Muscle layer of duodenum (tissue), 2 donors: Measurements from ENCODE around the gene EXOC6B.
"Not testable (repeated sequence)": the region's sequence is repeated elsewhere in the genome, so short reads cannot be mapped to it uniquely, and the experiment has no call there.

ENCODE experiments used
- H3K27ac ChIP-seq: one replicate; pipeline ENCODE4 v1.7.0; 2013; ENCODE audit warnings: mild to moderate bottlenecking, low read length
- H3K27me3 ChIP-seq: one replicate; pipeline ENCODE4 v1.7.0; 2013; ENCODE audit warnings: low read depth, mild to moderate bottlenecking, control low read depth, low read length
- H3K36me3 ChIP-seq, 2 donors: one replicate each; pipeline ENCODE4 v1.7.0; 2013; ENCODE audit warnings: low read length in 2 of 2, control low read depth in 1 of 2, mild to moderate bottlenecking in 1 of 2; ENCODE audit not compliant: insufficient read depth in 2 of 2, control insufficient read depth in 1 of 2
- H3K4me1 ChIP-seq, 2 donors: one replicate each; pipeline ENCODE4 v1.7.0; 2013; ENCODE audit warnings: low read length in 2 of 2, mild to moderate bottlenecking in 2 of 2, control low read depth in 1 of 2, moderate library complexity in 1 of 2; ENCODE audit not compliant: insufficient read depth in 2 of 2, control insufficient read depth in 1 of 2
- H3K4me3 ChIP-seq, 2 donors: one replicate each; pipeline ENCODE4 v1.7.0; 2013; ENCODE audit warnings: low read length in 2 of 2, low read depth in 1 of 2, mild to moderate bottlenecking in 1 of 2
- H3K9me3 ChIP-seq, 2 donors: one replicate each; pipeline ENCODE4 v1.7.0; 2013; ENCODE audit warnings: low read length in 2 of 2, control low read depth in 1 of 2, mild to moderate bottlenecking in 1 of 2; ENCODE audit not compliant: control insufficient read depth in 1 of 2
- donor health status: healthy.

EXOC6B gene

DNA sequence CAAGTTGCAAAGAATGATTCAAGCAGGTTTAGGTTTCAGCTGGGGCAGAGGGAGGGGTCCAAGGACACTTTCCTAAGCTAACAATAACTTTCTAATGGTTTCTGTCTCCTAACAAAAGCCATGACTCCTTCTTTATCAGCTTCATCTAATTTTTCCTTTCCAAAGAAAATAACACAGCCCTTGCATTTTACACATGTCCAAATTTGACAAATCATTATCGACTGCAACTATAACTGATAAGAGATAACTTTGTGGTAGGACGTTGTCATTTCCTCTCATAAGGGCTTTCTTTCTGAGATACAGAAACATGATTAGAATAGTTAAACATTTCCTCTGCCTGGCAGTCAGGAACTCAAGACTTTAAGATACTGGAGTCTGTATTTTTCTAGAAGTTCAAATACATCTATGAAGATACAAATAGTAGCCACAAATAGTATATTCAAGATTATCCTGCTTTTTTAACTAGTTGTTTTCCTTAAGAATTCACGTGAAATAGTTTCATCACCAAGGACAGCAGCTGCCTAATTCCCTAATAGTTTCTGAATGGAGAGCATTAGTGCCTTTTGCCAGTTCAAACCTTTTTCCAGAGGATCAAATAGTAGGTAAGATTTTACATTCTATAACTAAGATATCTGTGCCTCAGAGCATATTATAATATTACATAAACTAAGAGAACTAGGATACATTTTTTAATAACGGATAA lies 263.2 kb downstream of the EXOC6B start:
- H3K36me3 ChIP-seq = no peaks in the 10 kb centered on the region
- peaks cover 0 to 13% of the 10 kb centered on the region in 2 donors for H3K4me1 ChIP-seq
- no peak overlapping the region for H3K27ac ChIP-seq

DNA sequence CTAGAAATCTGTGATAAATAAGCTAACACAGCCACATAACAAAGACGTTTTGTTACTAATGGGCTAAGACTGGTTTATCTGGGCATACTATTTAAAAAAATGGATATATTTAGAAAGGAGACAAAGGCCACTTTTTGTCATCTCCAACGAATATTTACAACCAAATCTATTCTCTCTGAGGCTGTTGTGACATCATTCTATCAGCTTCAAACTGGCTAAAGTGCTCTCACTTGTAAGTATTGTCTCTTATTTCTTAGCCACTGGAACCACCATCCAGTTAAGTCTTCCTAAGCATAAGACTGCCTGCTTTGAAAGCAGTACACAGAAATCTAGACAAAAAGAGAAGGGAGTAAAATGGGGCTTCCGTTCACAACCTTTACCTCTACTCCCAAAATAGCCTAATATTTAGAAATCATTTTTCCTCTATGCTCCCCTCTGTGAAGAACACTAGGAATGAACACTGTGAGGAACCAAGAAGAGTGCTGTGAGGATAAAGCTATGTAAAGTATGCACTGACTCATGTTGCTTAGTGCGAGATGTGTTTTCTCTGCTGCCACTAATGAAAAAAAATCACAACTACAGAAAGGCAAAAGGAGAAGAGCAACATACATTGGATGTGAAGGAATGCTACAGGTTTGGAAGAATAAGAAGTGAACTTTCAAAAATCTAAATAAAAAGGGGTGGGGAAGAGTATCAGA lies 264.1 kb downstream of the EXOC6B start:
- Histone ChIP-seq H3K27ac (no peak overlapping the region), H3K27me3 (no peaks in the 10 kb centered on the region), H3K36me3 (no peaks in the 10 kb centered on the region), H3K4me3 (no peak overlapping the region), H3K9me3 (no peaks in the 10 kb centered on the region), H3K4me1 (peaks cover 0 to 13% of the 10 kb centered on the region in 2 donors)

More for the DNA sequence above, 263.2 kb downstream of the EXOC6B start:
- H3K27me3 ChIP-seq = no peaks in the 10 kb centered on the region
- H3K4me3 ChIP-seq = no peak overlapping the region
- H3K9me3 ChIP-seq = no peaks in the 10 kb centered on the region

DNA sequence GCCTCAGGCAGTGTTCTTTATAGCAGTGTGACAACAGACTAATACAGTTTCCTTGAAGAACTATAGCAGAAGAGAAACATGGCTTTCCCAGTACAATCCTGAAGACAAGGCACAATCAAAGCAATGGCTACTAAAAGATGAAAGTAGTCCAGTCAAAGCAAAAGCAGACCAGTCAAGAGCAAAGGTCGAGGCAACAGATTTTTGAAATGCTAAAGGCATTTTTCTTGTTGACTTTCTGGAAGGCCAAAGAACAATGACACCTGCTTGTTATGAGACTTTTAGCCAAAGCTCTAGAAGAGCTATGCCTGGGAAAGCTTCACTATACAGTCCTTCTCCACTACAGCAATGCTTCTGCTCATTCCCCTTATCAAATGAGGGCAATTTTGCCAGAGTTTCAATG lies 269.9 kb downstream of the EXOC6B start:
- peaks cover 0 to 4% of the 10 kb centered on the region in 2 donors for H3K36me3 ChIP-seq
- H3K4me3 ChIP-seq = no peak overlapping the region
- H3K4me1 ChIP-seq = no peaks in the 10 kb centered on the region
- no peak overlapping the region for H3K27ac ChIP-seq
- peaks cover 0 to 6% of the 10 kb centered on the region in 2 donors for H3K9me3 ChIP-seq
- H3K27me3 ChIP-seq = no peaks in the 10 kb centered on the region

DNA sequence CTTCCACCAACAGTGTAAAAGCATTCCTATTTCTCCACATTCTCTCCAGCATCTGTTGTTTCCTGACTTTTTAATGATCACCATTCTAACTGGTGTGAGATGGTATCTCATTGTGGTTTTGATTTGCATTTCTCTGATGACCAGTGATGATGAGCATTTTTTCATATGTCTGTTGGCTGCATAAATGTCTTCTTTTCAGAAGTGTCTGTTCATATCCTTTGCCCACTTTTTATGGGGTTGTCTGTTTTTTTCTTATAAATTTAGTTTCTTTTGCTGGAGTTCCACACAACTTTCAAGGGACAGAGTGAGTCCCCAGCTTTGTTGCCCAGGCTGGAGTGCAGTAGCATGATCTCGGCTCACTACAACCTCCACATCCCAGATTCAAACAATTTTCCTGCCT lies 270.5 kb downstream of the EXOC6B start:
- not testable (repeated sequence) for H3K9me3 ChIP-seq, H3K4me1 ChIP-seq, H3K36me3 ChIP-seq, H3K27me3 ChIP-seq, H3K4me3 ChIP-seq, H3K27ac ChIP-seq

- not testable (repeated sequence) for H3K9me3 ChIP-seq, H3K4me1 ChIP-seq, H3K36me3 ChIP-seq, H3K27me3 ChIP-seq, H3K4me3 ChIP-seq, H3K27ac ChIP-seq
These were observed 270.9 kb downstream of the EXOC6B start for GRCh38 chr2:72554910-72555309.

DNA sequence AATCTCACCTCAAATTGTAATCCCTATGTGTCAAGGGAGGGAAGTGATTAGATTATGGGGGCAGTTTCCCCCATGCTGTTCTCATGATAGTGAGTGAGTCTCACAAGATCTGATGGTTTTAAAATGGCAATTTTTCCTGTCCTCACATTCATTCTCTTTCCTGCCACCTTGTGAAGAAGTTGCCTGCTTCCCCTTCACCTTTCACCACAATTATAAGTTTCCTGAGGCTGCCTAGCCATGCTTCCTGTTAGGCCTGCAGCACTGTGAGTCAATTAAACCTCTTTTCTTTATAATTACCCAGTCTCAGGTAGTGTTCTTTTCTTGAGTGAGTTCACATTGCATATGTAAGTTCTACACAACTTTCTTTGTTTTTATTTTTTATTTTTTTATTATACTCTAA lies 271.5 kb downstream of the EXOC6B start:
- Histone ChIP-seq H3K4me3 (no peak overlapping the region), H3K36me3 (peaks cover 0 to 4% of the 10 kb centered on the region in 2 donors), H3K27ac (no peak overlapping the region), H3K4me1 (no peaks in the 10 kb centered on the region), H3K27me3 (no peaks in the 10 kb centered on the region), H3K9me3 (peaks cover 0 to 6% of the 10 kb centered on the region in 2 donors)

- H3K4me1 ChIP-seq = peaks cover 0 to 6% of the 10 kb centered on the region in 2 donors
- H3K9me3 ChIP-seq = no peaks in the 10 kb centered on the region
- no peak overlapping the region for H3K4me3 ChIP-seq
- no peaks in the 10 kb centered on the region for H3K36me3 ChIP-seq
- H3K27ac ChIP-seq = no peak overlapping the region
- H3K27me3 ChIP-seq = no peaks in the 10 kb centered on the region
These were observed 277.6 kb downstream of the EXOC6B start for GRCh38 chr2:72548081-72548764.

GRCh38 chr2:72545790-72546189 lies 280.0 kb downstream of the EXOC6B start:
- Histone ChIP-seq H3K27ac (no peak overlapping the region), H3K36me3 (no peaks in the 10 kb centered on the region), H3K9me3 (no peaks in the 10 kb centered on the region), H3K4me3 (no peak overlapping the region), H3K4me1 (peaks cover 0 to 6% of the 10 kb centered on the region in 2 donors), H3K27me3 (no peaks in the 10 kb centered on the region)

GRCh38 chr2:72544554-72544953 lies 281.3 kb downstream of the EXOC6B start:
- Histone ChIP-seq H3K4me1 (peaks cover 0 to 6% of the 10 kb centered on the region in 2 donors), H3K36me3 (no peaks in the 10 kb centered on the region), H3K9me3 (no peaks in the 10 kb centered on the region), H3K4me3 (no peak overlapping the region), H3K27me3 (no peaks in the 10 kb centered on the region), H3K27ac (no peak overlapping the region)

GRCh38 chr2:72543497-72544216 lies 282.2 kb downstream of the EXOC6B start:
- H3K9me3 ChIP-seq = no peaks in the 10 kb centered on the region
- peaks cover 0 to 3% of the 10 kb centered on the region in 2 donors for H3K36me3 ChIP-seq
- H3K4me1 ChIP-seq = peaks cover 0 to 6% of the 10 kb centered on the region in 2 donors
- no peak overlapping the region for H3K27ac ChIP-seq
- H3K27me3 ChIP-seq = no peaks in the 10 kb centered on the region
- H3K4me3 ChIP-seq = no peak overlapping the region

- Histone ChIP-seq H3K36me3 (peaks cover 0 to 5% of the 10 kb centered on the region in 2 donors), H3K27me3 (no peaks in the 10 kb centered on the region), H3K9me3 (no peaks in the 10 kb centered on the region), H3K4me3 (no peak overlapping the region), H3K27ac (no peak overlapping the region), H3K4me1 (no peaks in the 10 kb centered on the region)
These were observed 286.7 kb downstream of the EXOC6B start for GRCh38 chr2:72539071-72539552.
